HL-60 (cell line): ENCODE data around the gene ZNF502.

ENCODE experiments used
- CTCF ChIP-seq: IDR thresholded peaks from one replicate; pipeline ENCODE4 v1.5.1; 2011; ENCODE audit warnings: low read length, control low read depth, inconsistent platforms; ENCODE audit not compliant: insufficient read depth
- REST ChIP-seq: IDR thresholded peaks from 2 replicates; pipeline ENCODE4 v1.6.1; 2012; ENCODE audit warnings: low read depth; ENCODE audit not compliant: insufficient replicate concordance
- SPI1 ChIP-seq: IDR thresholded peaks from 2 replicates; pipeline ENCODE4 v1.6.1; 2012; ENCODE audit warnings: low read depth, mild to moderate bottlenecking, borderline replicate concordance

DNA sequence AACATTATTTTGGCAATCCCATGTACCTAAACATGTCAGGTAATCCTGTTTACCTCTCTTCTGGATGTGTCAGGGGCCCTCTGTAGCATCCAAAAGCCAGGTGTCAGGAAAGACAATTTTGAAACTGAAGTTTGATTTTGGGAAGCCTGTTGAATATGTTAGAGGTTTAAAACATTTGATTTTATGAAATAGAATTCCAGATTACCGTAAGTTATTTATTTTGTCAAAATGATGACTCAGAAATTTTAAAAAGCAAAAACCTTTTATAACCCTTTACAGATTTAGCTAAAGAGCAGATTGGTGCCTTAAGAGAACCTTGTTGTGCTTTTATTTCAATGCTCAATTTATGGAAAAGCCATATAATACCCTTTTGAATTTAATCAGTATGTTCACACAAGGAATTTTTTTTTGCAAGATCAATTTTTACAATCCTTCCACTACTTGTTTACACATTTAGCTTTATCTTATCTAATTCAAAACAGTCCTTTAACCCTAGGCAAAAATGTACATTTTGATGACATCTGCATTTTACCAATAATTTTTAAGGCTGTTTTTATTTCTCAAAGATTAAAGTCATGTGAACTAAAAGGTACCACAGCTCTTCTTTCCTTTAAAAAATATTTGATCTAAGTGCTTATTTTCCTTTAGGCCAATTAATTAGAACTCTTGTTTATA is 59.1 kb downstream of the ZNF502 start:
- TF ChIP-seq REST (no peak), CTCF (no peak), SPI1 (no peak)
